Aorta (tissue), 5 donors: ENCODE results near the gene COA6. TPM values are rescaled to one million over a fixed set of nuclear protein-coding genes. Genes with fewer than 3 reads are reported as not detected.
"Not testable (repeated sequence)": the region's sequence is repeated elsewhere in the genome, so short reads cannot be mapped to it uniquely, and the experiment has no call there.

Experiments
- ATAC-seq: fragments of 200-7000 bp; cut with Tn5 transposase; one replicate; pipeline ENCODE4 v1.9.1; 2022; ENCODE audit warnings: moderate library complexity; ENCODE audit not compliant: low FRiP score
- DNase-seq, 2 donors: peaks; one replicate each; pipeline ENCODE4 v3.0.0-alpha.2; 2020
- H3K27ac ChIP-seq, 2 donors: one replicate each; pipeline ENCODE4 v1.5.1; 2013; ENCODE audit warnings: low read length in 2 of 2, mild to moderate bottlenecking in 2 of 2, moderate library complexity in 2 of 2, control low read depth in 1 of 2, inconsistent platforms in 1 of 2, low read depth in 1 of 2
- H3K27me3 ChIP-seq, 2 donors: one replicate each; pipeline ENCODE4 v1.6.1; 2013; ENCODE audit warnings: control low read depth in 1 of 2, low read length in 1 of 2, mild to moderate bottlenecking in 1 of 2, moderate library complexity in 1 of 2; ENCODE audit not compliant: insufficient read depth in 2 of 2, control insufficient read depth in 1 of 2
- H3K36me3 ChIP-seq, 2 donors: one replicate each; pipeline ENCODE4 v1.6.1; 2013; ENCODE audit warnings: control low read depth in 1 of 2, low read length in 1 of 2, mild to moderate bottlenecking in 1 of 2; ENCODE audit not compliant: insufficient read depth in 2 of 2, control insufficient read depth in 1 of 2
- H3K4me1 ChIP-seq, 2 donors: one replicate each; pipeline ENCODE4 v1.6.1; 2013; ENCODE audit warnings: low read length in 2 of 2, control low read depth in 1 of 2, mild to moderate bottlenecking in 1 of 2, moderate library complexity in 1 of 2; ENCODE audit not compliant: insufficient read depth in 2 of 2, control insufficient read depth in 1 of 2
- H3K4me3 ChIP-seq, 2 donors: one replicate each; pipeline ENCODE4 v1.5.1; 2013; ENCODE audit warnings: low read length in 2 of 2, control low read depth in 1 of 2, mild to moderate bottlenecking in 1 of 2
- H3K9me3 ChIP-seq: one replicate; pipeline ENCODE4 v1.6.1; 2013; ENCODE audit warnings: mild to moderate bottlenecking, low read length; ENCODE audit not compliant: control insufficient read depth
- WGBS, 2 donors: extraction: QIAGEN DNeasy Blood & Tissue Kit; methylation state at CpG; one replicate each; pipeline ENCODE4 v1.1.7; 2013; 5-methylcytosine and 5-hydroxymethylcytosine counted together
- intact Hi-C, 2 donors: fragments of 100-400 bp; cut with DNase I; formaldehyde crosslinking; loops; one replicate each; pipeline versions ENCODE4 v1.14.2 to v1.15.0; 2022
- polyA plus RNA-seq, 2 donors: library from polyadenylated mRNA; stranded (reverse); fragments of 200-250 nt; gene quantifications; one replicate each; pipeline ENCODE4 v1.2.3, GENCODE V29; 2013
- total RNA-seq, 2 donors: library from RNA; stranded (reverse); fragmentation: NEBNext Ultra II Directional; extraction: Animal tissue kit (Norgen Biotek cat#: 25700); gene quantifications; one replicate each; pipeline ENCODE4 v1.2.1, GENCODE V29; 2021
- donor health status: healthy with polysubstance abuse.
- donor health status: Bipolar disorder and iron deficiency.
- donor health status: DM: no; HTN: no; CAD: no.
- donor health status: DM: no; HTN: no; CAD: no.
- donor health status: DM: yes; HTN: yes; CAD: no.

Gene COA6
- total and polyA plus RNA-seq, 4 donors: 12.3 to 53.8 (median 14.1) TPM

GRCh38 chr1:234398849-234399381 lies 25.7 kb downstream of the COA6 start:
- WGBS, 2 donors: 71 to 72% methylated on average over 8 of the region's 8 CpGs
- intact Hi-C loops: no loop called here
- Histone ChIP-seq H3K27ac (no peak overlapping the region), H3K4me3 (no peak overlapping the region), H3K36me3 (no peaks in the 10 kb centered on the region), H3K9me3 (no peaks in the 10 kb centered on the region), H3K27me3 (no peaks in the 10 kb centered on the region), H3K4me1 (no peaks in the 10 kb centered on the region)
- no peak for DNase-seq
- ATAC-seq: no peak

GRCh38 chr1:234399515-234399914 lies 26.3 kb downstream of the COA6 start:
- ATAC-seq, H3K27me3 ChIP-seq, H3K4me3 ChIP-seq, intact Hi-C loops, H3K27ac ChIP-seq, H3K9me3 ChIP-seq, H3K4me1 ChIP-seq, DNase-seq, H3K36me3 ChIP-seq: not testable (repeated sequence)
- 94 to 97% methylated on average over 5 to 6 of the region's 6 CpGs for WGBS, 2 donors

GRCh38 chr1:234400773-234401172 lies 27.5 kb downstream of the COA6 start:
- no peak overlapping the region for H3K27ac ChIP-seq
- no peak for ATAC-seq
- H3K4me3 ChIP-seq: no peak overlapping the region
- intact Hi-C loops: no loop called here
- DNase-seq: no peak
- no peaks in the 10 kb centered on the region for H3K4me1 ChIP-seq
- no peaks in the 10 kb centered on the region for H3K27me3 ChIP-seq
- H3K9me3 ChIP-seq: no peaks in the 10 kb centered on the region
- H3K36me3 ChIP-seq: no peaks in the 10 kb centered on the region

- H3K27me3 ChIP-seq: no peaks in the 10 kb centered on the region
- no peaks in the 10 kb centered on the region for H3K9me3 ChIP-seq
- H3K4me1 ChIP-seq: no peaks in the 10 kb centered on the region
- intact Hi-C loops: no loop called here
- H3K4me3 ChIP-seq: no peak overlapping the region
- ATAC-seq: no peak
- H3K36me3 ChIP-seq: no peaks in the 10 kb centered on the region
- DNase-seq: no peak
- WGBS, 2 donors: 96 to 100% methylated on average over 3 of the region's 3 CpGs
- H3K27ac ChIP-seq: no peak overlapping the region
Observed at GRCh38 chr1:234401658-234402057, 28.4 kb downstream of the COA6 start.

- H3K27me3 ChIP-seq: no peaks in the 10 kb centered on the region
- H3K36me3 ChIP-seq: no peaks in the 10 kb centered on the region
- DNase-seq (no peak), ATAC-seq (no peak)
- H3K9me3 ChIP-seq: no peaks in the 10 kb centered on the region
- no peaks in the 10 kb centered on the region for H3K4me1 ChIP-seq
- H3K4me3 ChIP-seq: no peak overlapping the region
- H3K27ac ChIP-seq: no peak overlapping the region
- intact Hi-C loops: no loop called here
- 82 to 84% methylated on average over 3 of the region's 3 CpGs for WGBS, 2 donors
Observed at GRCh38 chr1:234402939-234403338, 29.7 kb downstream of the COA6 start.

- ATAC-seq (no peak), DNase-seq (no peak)
- WGBS, 2 donors: 65 to 70% methylated on average over 6 of the region's 6 CpGs
- no peaks in the 10 kb centered on the region for H3K9me3 ChIP-seq
- no peaks in the 10 kb centered on the region for H3K4me1 ChIP-seq
- intact Hi-C loops: no loop called here
- no peak overlapping the region for H3K27ac ChIP-seq
- H3K36me3 ChIP-seq: no peaks in the 10 kb centered on the region
- H3K4me3 ChIP-seq: no peak overlapping the region
- H3K27me3 ChIP-seq: no peaks in the 10 kb centered on the region
Observed at GRCh38 chr1:234405676-234406075, 32.4 kb downstream of the COA6 start.

GRCh38 chr1:234406871-234407270 lies 33.6 kb downstream of the COA6 start:
- WGBS, 2 donors: 94 to 96% methylated on average over 4 of the region's 4 CpGs
- H3K9me3 ChIP-seq: no peaks in the 10 kb centered on the region
- intact Hi-C loops: no loop called here
- ATAC-seq (no peak), DNase-seq (no peak)
- H3K27ac ChIP-seq: no peak overlapping the region
- H3K4me3 ChIP-seq: no peak overlapping the region
- H3K27me3 ChIP-seq: no peaks in the 10 kb centered on the region
- H3K4me1 ChIP-seq: no peaks in the 10 kb centered on the region
- no peaks in the 10 kb centered on the region for H3K36me3 ChIP-seq

GRCh38 chr1:234408757-234409156 lies 35.5 kb downstream of the COA6 start:
- H3K27me3 ChIP-seq: no peaks in the 10 kb centered on the region
- ATAC-seq (no peak), DNase-seq (no peak)
- no peaks in the 10 kb centered on the region for H3K9me3 ChIP-seq
- intact Hi-C loops: no loop called here
- H3K4me1 ChIP-seq: no peaks in the 10 kb centered on the region
- 96 to 97% methylated on average over 9 of the region's 9 CpGs for WGBS, 2 donors
- no peak overlapping the region for H3K27ac ChIP-seq
- no peak overlapping the region for H3K4me3 ChIP-seq
- no peaks in the 10 kb centered on the region for H3K36me3 ChIP-seq

GRCh38 chr1:234409328-234409727 lies 36.1 kb downstream of the COA6 start:
- H3K27ac ChIP-seq: no peak overlapping the region
- H3K4me3 ChIP-seq: no peak overlapping the region
- ATAC-seq (no peak), DNase-seq (no peak)
- H3K36me3 ChIP-seq: no peaks in the 10 kb centered on the region
- H3K9me3 ChIP-seq: no peaks in the 10 kb centered on the region
- no peaks in the 10 kb centered on the region for H3K27me3 ChIP-seq
- H3K4me1 ChIP-seq: no peaks in the 10 kb centered on the region
- intact Hi-C loops: no loop called here
- 76 to 81% methylated on average over 5 of the region's 5 CpGs for WGBS, 2 donors
